Measurements from ENCODE around the gene STAT5A. TPM values are rescaled to one million over a fixed set of nuclear protein-coding genes. Genes with fewer than 3 reads are reported as not detected.

STAT5A gene
- total RNA-seq, 1 donor from 2014 or later: 0.77 TPM

DNA sequence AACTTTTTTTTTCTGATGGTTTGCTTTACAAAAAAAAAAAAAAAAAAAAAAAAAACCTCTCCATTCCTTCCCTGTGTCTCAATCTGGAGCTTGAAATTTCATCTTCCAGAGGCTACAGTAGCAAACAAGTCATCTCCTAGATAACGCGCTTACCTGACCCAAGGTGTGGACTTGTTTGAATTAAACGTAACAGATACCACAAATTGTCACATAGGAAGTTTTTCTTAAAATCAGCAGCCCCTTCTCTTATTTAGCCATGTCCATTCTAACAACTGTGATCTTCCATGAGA, 14.1 kb upstream of the STAT5A start:
- H3K4me1 Mint-ChIP-seq (ENCODE audit: low read depth, unreplicated experiment): peaks cover 18% of the 10 kb centered on the region
- H3K9me3 Mint-ChIP-seq (ENCODE audit: unreplicated experiment): no peaks in the 10 kb centered on the region
- Histone ChIP-seq H3K27ac (ENCODE audit: low read depth, low read length) (no peak overlapping the region), H3K4me3 (ENCODE audit: insufficient read depth, low read depth, low read length) (no peak overlapping the region), H3K4me1 (ENCODE audit: insufficient read depth, low read length) (peaks cover 23% of the 10 kb centered on the region), H2AFZ (ENCODE audit: low read depth, low read length) (no peak overlapping the region), H3K36me3 (ENCODE audit: insufficient read depth, low read length) (no peaks in the 10 kb centered on the region), H3K9me3 (ENCODE audit: insufficient read depth, low read depth, low read length) (no peaks in the 10 kb centered on the region), H3K9ac (ENCODE audit: low read length) (no peak overlapping the region), H3K79me2 (ENCODE audit: insufficient read depth, low read length) (peaks cover 67% of the 10 kb centered on the region), H4K20me1 (ENCODE audit: insufficient read depth, low read length) (peaks cover 57% of the 10 kb centered on the region), H3K4me2 (ENCODE audit: low read length) (peak overlapping the region; percentile 99), H3K27me3 (ENCODE audit: insufficient read depth, low read length) (no peaks in the 10 kb centered on the region)
- FAIRE-seq: no peak
- peak overlapping the region; percentile 94 for H3K4me3 Mint-ChIP-seq (ENCODE audit: unreplicated experiment)
- no peak for DNase-seq (ENCODE audit: low read depth)
- no peaks in the 10 kb centered on the region for H3K27me3 Mint-ChIP-seq (ENCODE audit: low read depth, unreplicated experiment)
- no peak overlapping the region for H3K27ac Mint-ChIP-seq (ENCODE audit: unreplicated experiment)
- TF ChIP-seq, protein P1, sequence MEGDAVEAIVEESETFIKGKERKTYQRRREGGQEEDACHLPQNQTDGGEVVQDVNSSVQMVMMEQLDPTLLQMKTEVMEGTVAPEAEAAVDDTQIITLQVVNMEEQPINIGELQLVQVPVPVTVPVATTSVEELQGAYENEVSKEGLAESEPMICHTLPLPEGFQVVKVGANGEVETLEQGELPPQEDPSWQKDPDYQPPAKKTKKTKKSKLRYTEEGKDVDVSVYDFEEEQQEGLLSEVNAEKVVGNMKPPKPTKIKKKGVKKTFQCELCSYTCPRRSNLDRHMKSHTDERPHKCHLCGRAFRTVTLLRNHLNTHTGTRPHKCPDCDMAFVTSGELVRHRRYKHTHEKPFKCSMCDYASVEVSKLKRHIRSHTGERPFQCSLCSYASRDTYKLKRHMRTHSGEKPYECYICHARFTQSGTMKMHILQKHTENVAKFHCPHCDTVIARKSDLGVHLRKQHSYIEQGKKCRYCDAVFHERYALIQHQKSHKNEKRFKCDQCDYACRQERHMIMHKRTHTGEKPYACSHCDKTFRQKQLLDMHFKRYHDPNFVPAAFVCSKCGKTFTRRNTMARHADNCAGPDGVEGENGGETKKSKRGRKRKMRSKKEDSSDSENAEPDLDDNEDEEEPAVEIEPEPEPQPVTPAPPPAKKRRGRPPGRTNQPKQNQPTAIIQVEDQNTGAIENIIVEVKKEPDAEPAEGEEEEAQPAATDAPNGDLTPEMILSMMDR (IDR thresholded peaks at IDR 0.05; ENCODE audit: insufficient read depth, low read depth, low read length): no peak
- no peak for TF ChIP-seq EZH2 (IDR thresholded peaks at IDR 0.05; ENCODE audit: insufficient read depth, low read length)
- H3K36me3 Mint-ChIP-seq (ENCODE audit: low read depth, unreplicated experiment): no peaks in the 10 kb centered on the region

DNA sequence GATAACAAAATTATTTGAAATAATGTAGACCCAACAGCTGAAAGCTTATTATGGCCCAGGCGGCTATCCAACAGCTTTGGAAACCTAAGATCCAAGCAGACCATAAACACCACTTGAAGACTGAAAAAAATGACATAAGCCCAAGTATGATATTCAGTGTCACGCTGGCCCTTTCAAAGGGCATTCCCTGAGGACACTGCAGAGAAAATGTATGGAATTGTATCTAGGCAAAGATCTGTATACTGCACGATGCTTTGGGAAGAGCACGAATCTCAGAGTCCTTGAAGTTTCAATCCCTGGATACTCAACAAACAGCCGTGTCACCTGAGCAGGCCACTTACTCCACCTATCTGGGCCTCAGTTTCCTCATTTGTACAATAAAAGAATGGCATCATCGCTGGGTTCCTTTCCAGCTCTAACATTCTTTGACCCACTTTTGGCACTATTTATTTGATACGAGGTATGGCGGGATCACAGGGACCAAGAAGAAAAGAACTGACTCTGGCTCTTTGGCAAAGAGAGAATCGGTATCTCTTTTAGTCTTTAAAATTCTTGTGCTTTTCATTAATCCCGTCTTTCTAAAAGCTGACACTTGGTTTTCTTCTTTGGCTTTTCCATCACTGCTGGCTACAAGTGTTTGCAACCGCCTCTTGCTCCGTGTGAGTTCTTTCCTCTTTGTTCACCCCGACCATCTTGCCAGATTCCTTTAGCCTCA, 13.3 kb upstream of the STAT5A start:
- peaks cover 3% of the 10 kb centered on the region for H3K27me3 Mint-ChIP-seq (ENCODE audit: low read depth, unreplicated experiment)
- peak overlapping the region; percentile 76 for H3K4me3 ChIP-seq (ENCODE audit: insufficient read depth, low read depth, low read length)
- H3K27me3 ChIP-seq (ENCODE audit: insufficient read depth, low read length): no peaks in the 10 kb centered on the region
- DNase-seq (ENCODE audit: low read depth) (no peak), FAIRE-seq (no peak)
- peak overlapping the region; percentile 75 for H3K27ac ChIP-seq (ENCODE audit: low read depth, low read length)
- peaks cover 51% of the 10 kb centered on the region for H4K20me1 ChIP-seq (ENCODE audit: insufficient read depth, low read length)
- H2AFZ ChIP-seq (ENCODE audit: low read depth, low read length): peak overlapping the region; percentile 54
- TF ChIP-seq EZH2 (IDR thresholded peaks at IDR 0.05; ENCODE audit: insufficient read depth, low read length): no peak
- TF ChIP-seq, protein P1 (IDR thresholded peaks at IDR 0.05; ENCODE audit: insufficient read depth, low read depth, low read length): no peak
- no peaks in the 10 kb centered on the region for H3K36me3 Mint-ChIP-seq (ENCODE audit: low read depth, unreplicated experiment)
- no peaks in the 10 kb centered on the region for H3K9me3 Mint-ChIP-seq (ENCODE audit: unreplicated experiment)
- peaks cover 59% of the 10 kb centered on the region for H3K79me2 ChIP-seq (ENCODE audit: insufficient read depth, low read length)
- peak overlapping the region; percentile 99 for H3K4me2 ChIP-seq (ENCODE audit: low read length)
- H3K9me3 ChIP-seq (ENCODE audit: insufficient read depth, low read depth, low read length): no peaks in the 10 kb centered on the region
- no peaks in the 10 kb centered on the region for H3K36me3 ChIP-seq (ENCODE audit: insufficient read depth, low read length)
- H3K27ac Mint-ChIP-seq (ENCODE audit: unreplicated experiment): peak overlapping the region; percentile 88
- H3K9ac ChIP-seq (ENCODE audit: low read length): peak overlapping the region; percentile 85
- peaks cover 23% of the 10 kb centered on the region for H3K4me1 ChIP-seq (ENCODE audit: insufficient read depth, low read length)
- H3K4me1 Mint-ChIP-seq (ENCODE audit: low read depth, unreplicated experiment): peaks cover 18% of the 10 kb centered on the region
- peak overlapping the region; percentile 94 for H3K4me3 Mint-ChIP-seq (ENCODE audit: unreplicated experiment)

All from astrocyte (in vitro differentiated cells and primary cell).